ENCODE measurements around the gene ITPR2.
"Not testable (repeated sequence)": the region's sequence is repeated elsewhere in the genome, so short reads cannot be mapped to it uniquely, and the experiment has no call there.

ITPR2 gene

GRCh38 chr12:26608706-26609105 lies 224.3 kb downstream of the ITPR2 start:
- Histone ChIP-seq H4K91ac (ENCODE audit: low read length) (no peak overlapping the region), H2BK15ac (ENCODE audit: low read depth, poor library complexity, severe bottlenecking) (no peak overlapping the region), H2BK120ac (ENCODE audit: low read depth, low read length) (no peak overlapping the region), H3K79me1 (replicated peaks; ENCODE audit: low read length, poor library complexity, severe bottlenecking) (peaks cover 2% of the 10 kb centered on the region), H3K9ac (ENCODE audit: low read length) (no peak overlapping the region), H4K8ac (ENCODE audit: low read length) (no peak overlapping the region), H3K4me2 (ENCODE audit: low read length, poor library complexity, severe bottlenecking) (no peak overlapping the region), H3K18ac (ENCODE audit: low read depth in 1 of 2, low read length in 2 of 2) (no peak overlapping the region), H2AK5ac (ENCODE audit: low read length, severe bottlenecking) (no peak overlapping the region), H3K27me3 (ENCODE audit: control insufficient read depth in 1 of 2, insufficient read depth in 1 of 2, low read length in 2 of 2) (no peaks in the 10 kb centered on the region), H3K36me3 (ENCODE audit: control insufficient read depth in 1 of 2, insufficient read depth in 2 of 2, low read depth in 1 of 2, low read length in 2 of 2) (no peaks in the 10 kb centered on the region), H2BK12ac (ENCODE audit: low read length in 2 of 2) (no peak overlapping the region), H3K23ac (ENCODE audit: low read length in 2 of 2) (no peak overlapping the region), H2BK5ac (ENCODE audit: low read depth, low read length, poor library complexity, severe bottlenecking) (no peak overlapping the region), H3K4me1 (ENCODE audit: control insufficient read depth, insufficient read depth, low read depth, low read length) (no peaks in the 10 kb centered on the region), H3K4me3 (ENCODE audit: insufficient read depth in 1 of 2, low read depth in 1 of 2, low read length in 2 of 2) (no peak overlapping the region), H3K14ac (ENCODE audit: low read length in 2 of 2) (no peak overlapping the region), H2AFZ (ENCODE audit: low read depth, low read length) (no peak overlapping the region), H3K9me3 (ENCODE audit: control insufficient read depth, low read length) (no peaks in the 10 kb centered on the region), H3K27ac (ENCODE audit: low read length, poor library complexity, severe bottlenecking) (no peak overlapping the region), H3K4ac (ENCODE audit: low read depth in 1 of 2, low read length in 2 of 2) (no peak overlapping the region)
- no peak for DNase-seq
- WGBS: no CpG with 5 or more reads among the region's 2 CpGs

- Histone ChIP-seq H3K27me3 (ENCODE audit: control insufficient read depth in 1 of 2, insufficient read depth in 1 of 2, low read length in 2 of 2) (no peaks in the 10 kb centered on the region), H2BK120ac (ENCODE audit: low read depth, low read length) (no peak overlapping the region), H4K8ac (ENCODE audit: low read length) (no peak overlapping the region), H3K4me1 (ENCODE audit: control insufficient read depth, insufficient read depth, low read depth, low read length) (no peaks in the 10 kb centered on the region), H2AFZ (ENCODE audit: low read depth, low read length) (no peak overlapping the region), H2BK12ac (ENCODE audit: low read length in 2 of 2) (no peak overlapping the region), H2AK5ac (ENCODE audit: low read length, severe bottlenecking) (no peak overlapping the region), H3K79me1 (replicated peaks; ENCODE audit: low read length, poor library complexity, severe bottlenecking) (peaks cover 2% of the 10 kb centered on the region), H2BK5ac (ENCODE audit: low read depth, low read length, poor library complexity, severe bottlenecking) (no peak overlapping the region), H3K18ac (ENCODE audit: low read depth in 1 of 2, low read length in 2 of 2) (no peak overlapping the region), H3K14ac (ENCODE audit: low read length in 2 of 2) (no peak overlapping the region), H3K9me3 (ENCODE audit: control insufficient read depth, low read length) (no peaks in the 10 kb centered on the region), H4K91ac (ENCODE audit: low read length) (no peak overlapping the region), H3K9ac (ENCODE audit: low read length) (no peak overlapping the region), H3K27ac (ENCODE audit: low read length, poor library complexity, severe bottlenecking) (no peak overlapping the region), H3K36me3 (ENCODE audit: control insufficient read depth in 1 of 2, insufficient read depth in 2 of 2, low read depth in 1 of 2, low read length in 2 of 2) (no peaks in the 10 kb centered on the region), H3K23ac (ENCODE audit: low read length in 2 of 2) (no peak overlapping the region), H2BK15ac (ENCODE audit: low read depth, poor library complexity, severe bottlenecking) (no peak overlapping the region), H3K4me2 (ENCODE audit: low read length, poor library complexity, severe bottlenecking) (no peak overlapping the region), H3K4me3 (ENCODE audit: insufficient read depth in 1 of 2, low read depth in 1 of 2, low read length in 2 of 2) (no peak overlapping the region), H3K4ac (ENCODE audit: low read depth in 1 of 2, low read length in 2 of 2) (no peak overlapping the region)
- DNase-seq: no peak
- WGBS: 99% methylated on average over 11 of the region's 12 CpGs
Measured at GRCh38 chr12:26608273-26608672, 224.7 kb downstream of the ITPR2 start.

DNA sequence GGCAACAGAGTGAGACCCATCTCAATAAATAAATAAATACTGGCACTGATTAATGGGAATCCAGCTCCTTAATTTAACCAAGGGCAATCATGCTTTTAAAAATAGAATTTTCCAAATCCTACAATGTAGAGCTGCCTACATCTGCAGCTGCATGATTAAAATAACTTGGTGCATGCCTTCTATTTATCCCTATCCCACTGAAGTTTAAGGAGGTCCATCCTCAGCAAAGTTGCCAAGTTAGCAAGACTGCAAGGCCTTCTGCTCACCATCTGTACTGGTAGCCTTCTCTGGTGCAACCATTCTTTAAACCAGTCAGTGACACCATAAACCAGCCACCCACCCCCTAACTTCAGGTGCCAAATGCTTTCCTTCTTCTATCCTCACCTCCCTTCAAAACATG lies 226.1 kb downstream of the ITPR2 start:
- no peak overlapping the region for H2BK15ac ChIP-seq (ENCODE audit: low read depth, poor library complexity, severe bottlenecking)
- no peak overlapping the region for H3K14ac ChIP-seq (ENCODE audit: low read length in 2 of 2)
- no peaks in the 10 kb centered on the region for H3K4me1 ChIP-seq (ENCODE audit: control insufficient read depth, insufficient read depth, low read depth, low read length)
- H3K4me2 ChIP-seq (ENCODE audit: low read length, poor library complexity, severe bottlenecking): no peak overlapping the region
- H3K23ac ChIP-seq (ENCODE audit: low read length in 2 of 2): no peak overlapping the region
- H3K27me3 ChIP-seq (ENCODE audit: control insufficient read depth in 1 of 2, insufficient read depth in 1 of 2, low read length in 2 of 2): no peaks in the 10 kb centered on the region
- H2AFZ ChIP-seq (ENCODE audit: low read depth, low read length): no peak overlapping the region
- no peak overlapping the region for H3K27ac ChIP-seq (ENCODE audit: low read length, poor library complexity, severe bottlenecking)
- H3K9ac ChIP-seq (ENCODE audit: low read length): no peak overlapping the region
- H3K18ac ChIP-seq (ENCODE audit: low read depth in 1 of 2, low read length in 2 of 2): no peak overlapping the region
- no peak overlapping the region for H2BK120ac ChIP-seq (ENCODE audit: low read depth, low read length)
- H3K79me1 ChIP-seq (replicated peaks; ENCODE audit: low read length, poor library complexity, severe bottlenecking): peaks cover 2% of the 10 kb centered on the region
- H3K36me3 ChIP-seq (ENCODE audit: control insufficient read depth in 1 of 2, insufficient read depth in 2 of 2, low read depth in 1 of 2, low read length in 2 of 2): no peaks in the 10 kb centered on the region
- H2BK5ac ChIP-seq (ENCODE audit: low read depth, low read length, poor library complexity, severe bottlenecking): no peak overlapping the region
- no peak overlapping the region for H2AK5ac ChIP-seq (ENCODE audit: low read length, severe bottlenecking)
- no peak for DNase-seq
- H3K4ac ChIP-seq (ENCODE audit: low read depth in 1 of 2, low read length in 2 of 2): no peak overlapping the region
- no peaks in the 10 kb centered on the region for H3K9me3 ChIP-seq (ENCODE audit: control insufficient read depth, low read length)
- H4K91ac ChIP-seq (ENCODE audit: low read length): no peak overlapping the region
- no peak overlapping the region for H4K8ac ChIP-seq (ENCODE audit: low read length)
- H2BK12ac ChIP-seq (ENCODE audit: low read length in 2 of 2): no peak overlapping the region
- H3K4me3 ChIP-seq (ENCODE audit: insufficient read depth in 1 of 2, low read depth in 1 of 2, low read length in 2 of 2): no peak overlapping the region

DNA sequence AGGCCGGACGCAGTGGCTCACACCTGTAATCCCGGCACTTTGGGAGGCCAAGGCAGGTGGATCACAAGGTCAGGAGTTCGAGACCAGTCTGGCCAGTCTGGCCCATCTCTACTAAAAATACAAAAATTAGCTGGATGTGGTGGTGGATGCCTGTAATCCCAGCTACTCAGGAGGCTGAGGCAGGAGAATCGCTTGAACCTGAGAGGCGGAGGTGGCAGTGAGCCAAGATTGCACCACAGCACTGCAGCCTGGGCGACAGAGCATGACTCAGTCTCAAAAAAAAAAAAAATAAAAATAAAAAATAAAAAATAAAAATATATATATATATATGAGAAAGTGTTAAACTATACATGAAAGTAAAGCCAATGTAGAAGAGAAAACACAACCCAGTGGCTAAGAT lies 228.2 kb downstream of the ITPR2 start:
- 96% methylated on average over 4 of the region's 7 CpGs for WGBS
- H3K36me3 ChIP-seq (ENCODE audit: control insufficient read depth in 1 of 2, insufficient read depth in 2 of 2, low read depth in 1 of 2, low read length in 2 of 2); H2BK12ac ChIP-seq (ENCODE audit: low read length in 2 of 2); H4K91ac ChIP-seq (ENCODE audit: low read length); H4K8ac ChIP-seq (ENCODE audit: low read length); H3K27ac ChIP-seq (ENCODE audit: low read length, poor library complexity, severe bottlenecking); H2BK120ac ChIP-seq (ENCODE audit: low read depth, low read length); H3K18ac ChIP-seq (ENCODE audit: low read depth in 1 of 2, low read length in 2 of 2); H3K79me1 ChIP-seq (replicated peaks; ENCODE audit: low read length, poor library complexity, severe bottlenecking); H2BK5ac ChIP-seq (ENCODE audit: low read depth, low read length, poor library complexity, severe bottlenecking); H3K4ac ChIP-seq (ENCODE audit: low read depth in 1 of 2, low read length in 2 of 2); H3K4me1 ChIP-seq (ENCODE audit: control insufficient read depth, insufficient read depth, low read depth, low read length); H2AFZ ChIP-seq (ENCODE audit: low read depth, low read length); H3K23ac ChIP-seq (ENCODE audit: low read length in 2 of 2); H3K27me3 ChIP-seq (ENCODE audit: control insufficient read depth in 1 of 2, insufficient read depth in 1 of 2, low read length in 2 of 2); H2BK15ac ChIP-seq (ENCODE audit: low read depth, poor library complexity, severe bottlenecking); DNase-seq; H2AK5ac ChIP-seq (ENCODE audit: low read length, severe bottlenecking); H3K14ac ChIP-seq (ENCODE audit: low read length in 2 of 2); H3K9me3 ChIP-seq (ENCODE audit: control insufficient read depth, low read length); H3K4me2 ChIP-seq (ENCODE audit: low read length, poor library complexity, severe bottlenecking); H3K9ac ChIP-seq (ENCODE audit: low read length); H3K4me3 ChIP-seq (ENCODE audit: insufficient read depth in 1 of 2, low read depth in 1 of 2, low read length in 2 of 2): not testable (repeated sequence)

Measured in mesenchymal stem cell (in vitro differentiated cells and primary cell).